NK-92 (cell line): ENCODE measurements around the gene LRRC61.
"Not testable (repeated sequence)": the region's sequence is repeated elsewhere in the genome, so short reads cannot be mapped to it uniquely, and the experiment has no call there.

Experiments used
- DNase-seq: peaks from one replicate; lab custom pipeline; 2025; ENCODE audit not compliant: unreplicated experiment; lab: John Stamatoyannopoulos, UW

LRRC61 gene

GRCh38 chr7:150307129-150307528 is 16.0 kb upstream of the LRRC61 start:
- no peak for DNase-seq

GRCh38 chr7:150307904-150308303 is 15.3 kb upstream of the LRRC61 start:
- DNase-seq = no peak

- DNase-seq = no peak
Measured at GRCh38 chr7:150308575-150308974, 14.6 kb upstream of the LRRC61 start.

GRCh38 chr7:150311146-150311545 is 12.0 kb upstream of the LRRC61 start:
- DNase-seq = no peak

GRCh38 chr7:150311711-150312110 is 11.4 kb upstream of the LRRC61 start:
- no peak for DNase-seq

GRCh38 chr7:150312649-150313366 is 10.3 kb upstream of the LRRC61 start:
- not testable (repeated sequence) for DNase-seq

GRCh38 chr7:150313367-150313809 is 9.8 kb upstream of the LRRC61 start:
- DNase-seq = no peak

- no peak for DNase-seq
Measured at GRCh38 chr7:150313870-150314269, 9.3 kb upstream of the LRRC61 start.

- DNase-seq = no peak
Measured at GRCh38 chr7:150314639-150315239, 8.4 kb upstream of the LRRC61 start.

GRCh38 chr7:150316987-150317386 is 6.2 kb upstream of the LRRC61 start:
- DNase-seq = not testable (repeated sequence)

GRCh38 chr7:150317748-150318444 is 5.3 kb upstream of the LRRC61 start:
- DNase-seq = no peak

- DNase-seq = no peak
Measured at GRCh38 chr7:150321788-150322113, 1.4 kb upstream of the LRRC61 start.

- no peak for DNase-seq
Measured at GRCh38 chr7:150322114-150322832, 882 bp upstream of the LRRC61 start.

GRCh38 chr7:150323682-150324372 is 672 bp downstream of the LRRC61 start:
- DNase-seq = no peak

GRCh38 chr7:150324373-150324961 is 1.3 kb downstream of the LRRC61 start:
- no peak for DNase-seq

- DNase-seq = no peak
Measured at GRCh38 chr7:150325110-150325611, 2.0 kb downstream of the LRRC61 start.

GRCh38 chr7:150325901-150326300 is 2.7 kb downstream of the LRRC61 start:
- no peak for DNase-seq

GRCh38 chr7:150326657-150327268 is 3.6 kb downstream of the LRRC61 start:
- DNase-seq = no peak

- no peak for DNase-seq
Measured at GRCh38 chr7:150327308-150327707, 4.2 kb downstream of the LRRC61 start.
